Psoas muscle (tissue), 8 donors: Measurements from ENCODE around the gene ACSL4. TPM values are rescaled to one million over a fixed set of nuclear protein-coding genes. Genes with fewer than 3 reads are reported as not detected.
"Not testable (repeated sequence)": the region's sequence is repeated elsewhere in the genome, so short reads cannot be mapped to it uniquely, and the experiment has no call there.

Experiments
- ATAC-seq, 4 donors: fragments of 200-7000 bp; cut with Tn5 transposase; one replicate each; pipeline ENCODE4 v1.9.1; 2020; ENCODE audit warnings: moderate library complexity in 3 of 4, mild to moderate bottlenecking in 2 of 4
- DNase-seq, 2 donors: peaks; one replicate each; pipeline ENCODE4 v3.0.0-alpha.2; 2020
- H3K27ac ChIP-seq: fragments of 200-600 bp; one replicate; pipeline ENCODE4 v1.8.0; 2022
- H3K27me3 ChIP-seq, 3 donors: fragments of 200-600 bp in 1 of 3; one replicate each; pipeline versions ENCODE4 v1.6.1 to v1.8.0; 2013 to 2022; ENCODE audit warnings: low read length in 2 of 3, mild to moderate bottlenecking in 2 of 3, moderate library complexity in 1 of 3; ENCODE audit not compliant: insufficient read depth in 3 of 3
- H3K36me3 ChIP-seq, 2 donors: fragments of 200-600 bp in 1 of 2; one replicate each; pipeline versions ENCODE4 v1.6.1 to v1.8.0; 2013 to 2022; ENCODE audit warnings: low read depth in 1 of 2, mild to moderate bottlenecking in 1 of 2, moderate library complexity in 1 of 2; ENCODE audit not compliant: insufficient read depth in 1 of 2
- H3K4me1 ChIP-seq: fragments of 200-600 bp; one replicate; pipeline ENCODE4 v1.8.0; 2022
- H3K4me3 ChIP-seq: fragments of 200-600 bp; one replicate; pipeline ENCODE4 v1.8.0; 2022; ENCODE audit warnings: mild to moderate bottlenecking
- H3K9me3 ChIP-seq: fragments of 200-600 bp; one replicate; pipeline ENCODE4 v1.8.0; 2022
- WGBS, 3 donors: extraction: QIAGEN DNeasy Blood & Tissue Kit; methylation state at CpG; one replicate each; pipeline versions ENCODE4 v1.1.6 to v1.1.7; 2013; 5-methylcytosine and 5-hydroxymethylcytosine counted together
- intact Hi-C, 2 donors: fragments of 100-400 bp; cut with DNase I; formaldehyde crosslinking; loops; one replicate each; pipeline versions ENCODE4 v1.11.0 to v1.14.2; 2022
- polyA plus RNA-seq, 3 donors: library from polyadenylated mRNA; stranded (reverse); fragments of 200-250 nt; gene quantifications; one replicate each; pipeline ENCODE4 v1.2.3, GENCODE V29; 2013
- total RNA-seq, 4 donors: library from RNA; stranded (reverse); fragmentation: NEBNext Ultra II Directional in 2 of 4; extraction: Animal tissue kit (Norgen Biotek cat#: 25700) in 2 of 4; gene quantifications; one replicate each; pipeline versions ENCODE4 v1.2.1 to v1.2.4, GENCODE V29; 2021 to 2023
- TF ChIP-seq, protein P1 (sequence below): fragments of 200-600 bp; IDR thresholded peaks from one replicate; pipeline ENCODE4 v1.8.0; 2022; ENCODE audit warnings: antibody characterized with exemption
- donor health status: healthy with polysubstance abuse.
- donor health status: DM: no; HTN: no; CAD: no; lungs with moderate emphysema.
- donor health status: Bipolar disorder and iron deficiency.
- donor health status: healthy.
- donor health status: DM: yes; HTN: yes; CAD: no.
- donor health status: DM: no; HTN: no; CAD: no.
- donor health status: DM: no; HTN: no; CAD: no.
- donor health status: DM: yes; HTN: yes; CAD: no.

ACSL4 gene
- total and polyA plus RNA-seq, 7 donors = 16.4 to 36.0 (median 20.5) TPM

GRCh38 chrX:109656774-109657173, 76.3 kb downstream of the ACSL4 start:
- DNase-seq = no peak
- no peak for ATAC-seq
- H3K4me3 ChIP-seq = no peak overlapping the region
- H3K9me3 ChIP-seq = no peaks in the 10 kb centered on the region
- no peaks in the 10 kb centered on the region for H3K27me3 ChIP-seq
- no peak overlapping the region for H3K27ac ChIP-seq
- 74 to 98% (median 95%) methylated on average over 4 of the region's 4 CpGs for WGBS, 3 donors
- intact Hi-C loops = no loop called here
- peaks cover 0 to 19% of the 10 kb centered on the region in 2 donors for H3K36me3 ChIP-seq
- no peaks in the 10 kb centered on the region for H3K4me1 ChIP-seq
- TF ChIP-seq, protein P1, sequence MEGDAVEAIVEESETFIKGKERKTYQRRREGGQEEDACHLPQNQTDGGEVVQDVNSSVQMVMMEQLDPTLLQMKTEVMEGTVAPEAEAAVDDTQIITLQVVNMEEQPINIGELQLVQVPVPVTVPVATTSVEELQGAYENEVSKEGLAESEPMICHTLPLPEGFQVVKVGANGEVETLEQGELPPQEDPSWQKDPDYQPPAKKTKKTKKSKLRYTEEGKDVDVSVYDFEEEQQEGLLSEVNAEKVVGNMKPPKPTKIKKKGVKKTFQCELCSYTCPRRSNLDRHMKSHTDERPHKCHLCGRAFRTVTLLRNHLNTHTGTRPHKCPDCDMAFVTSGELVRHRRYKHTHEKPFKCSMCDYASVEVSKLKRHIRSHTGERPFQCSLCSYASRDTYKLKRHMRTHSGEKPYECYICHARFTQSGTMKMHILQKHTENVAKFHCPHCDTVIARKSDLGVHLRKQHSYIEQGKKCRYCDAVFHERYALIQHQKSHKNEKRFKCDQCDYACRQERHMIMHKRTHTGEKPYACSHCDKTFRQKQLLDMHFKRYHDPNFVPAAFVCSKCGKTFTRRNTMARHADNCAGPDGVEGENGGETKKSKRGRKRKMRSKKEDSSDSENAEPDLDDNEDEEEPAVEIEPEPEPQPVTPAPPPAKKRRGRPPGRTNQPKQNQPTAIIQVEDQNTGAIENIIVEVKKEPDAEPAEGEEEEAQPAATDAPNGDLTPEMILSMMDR = no peak

- intact Hi-C loops = no loop called here
- ATAC-seq (no peak), DNase-seq (no peak)
- no peak overlapping the region for H3K27ac ChIP-seq
- no peaks in the 10 kb centered on the region for H3K9me3 ChIP-seq
- no peaks in the 10 kb centered on the region for H3K27me3 ChIP-seq
- 68 to 71% (median 69%) methylated on average over 4 of the region's 4 CpGs for WGBS, 3 donors
- no peaks in the 10 kb centered on the region for H3K4me1 ChIP-seq
- TF ChIP-seq, protein P1 = no peak
- H3K4me3 ChIP-seq = no peak overlapping the region
- peaks cover 0 to 10% of the 10 kb centered on the region in 2 donors for H3K36me3 ChIP-seq
These were observed 77.4 kb downstream of the ACSL4 start for GRCh38 chrX:109655502-109656201.

DNA sequence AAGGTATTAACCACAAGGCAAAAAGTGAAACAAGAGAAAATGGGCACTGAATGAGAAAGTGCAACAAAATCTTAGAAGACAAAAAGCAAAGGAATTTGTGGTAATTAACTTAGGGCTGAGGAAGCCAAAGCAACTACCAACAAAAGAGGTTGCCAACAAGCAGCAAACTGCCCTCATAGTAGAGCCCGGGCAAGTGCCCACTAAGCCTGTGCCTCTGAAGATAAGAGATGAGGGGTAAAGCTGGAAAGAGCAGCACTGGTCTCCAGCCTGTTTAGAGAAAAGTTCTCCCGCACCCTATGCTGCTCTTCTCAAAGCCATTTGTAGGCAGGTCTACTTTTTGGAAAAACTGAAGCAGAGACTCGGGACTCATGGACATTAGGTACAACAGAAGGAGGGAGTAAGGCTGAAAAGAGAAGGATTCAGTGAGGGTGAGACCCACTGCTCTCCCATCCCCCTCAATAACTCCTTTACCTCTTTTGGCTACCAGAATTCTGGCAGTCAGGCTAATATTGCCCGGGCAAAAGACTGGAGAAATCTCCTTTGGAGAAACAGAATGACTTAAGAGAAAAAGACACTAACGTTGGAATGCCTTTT, 78.4 kb downstream of the ACSL4 start:
- no peak for ATAC-seq
- no peak overlapping the region for H3K4me3 ChIP-seq
- peaks cover 0 to 10% of the 10 kb centered on the region in 2 donors for H3K36me3 ChIP-seq
- 71 to 83% (median 80%) methylated on average over 5 of the region's 5 CpGs for WGBS, 3 donors
- H3K27ac ChIP-seq = no peak overlapping the region
- H3K27me3 ChIP-seq = no peaks in the 10 kb centered on the region
- DNase-seq = no peak
- TF ChIP-seq, protein P1 = no peak
- intact Hi-C loops = no loop called here
- no peaks in the 10 kb centered on the region for H3K4me1 ChIP-seq
- H3K9me3 ChIP-seq = no peaks in the 10 kb centered on the region

- intact Hi-C loops, H3K9me3 ChIP-seq, DNase-seq, H3K27me3 ChIP-seq, H3K4me3 ChIP-seq, ATAC-seq, H3K36me3 ChIP-seq, H3K4me1 ChIP-seq, H3K27ac ChIP-seq: not testable (repeated sequence)
- WGBS, 3 donors = 83 to 95% (median 94%) methylated on average over 13 to 19 of the region's 19 CpGs
These were observed 88.4 kb downstream of the ACSL4 start for GRCh38 chrX:109644671-109645070.

- DNase-seq = no peak
- no peaks in the 10 kb centered on the region for H3K4me1 ChIP-seq
- no peaks in the 10 kb centered on the region for H3K36me3 ChIP-seq
- WGBS, 3 donors = 79 to 92% (median 88%) methylated on average over 2 of the region's 2 CpGs
- intact Hi-C loops = no loop called here
- TF ChIP-seq, protein P1 = no peak
- H3K27me3 ChIP-seq = no peaks in the 10 kb centered on the region
- ATAC-seq = no peak
- no peak overlapping the region for H3K27ac ChIP-seq
- no peaks in the 10 kb centered on the region for H3K9me3 ChIP-seq
- H3K4me3 ChIP-seq = no peak overlapping the region
These were observed 89.4 kb downstream of the ACSL4 start for GRCh38 chrX:109643687-109644086.
